Skeletal muscle cell (primary cell): ENCODE data around the gene ZNF106.

Experiments
- DNase-seq: peaks from one replicate; pipeline ENCODE4 v3.0.0-alpha.2; 2010; ENCODE audit warnings: low read depth
- H3K4me3 ChIP-seq: 2 replicates; pipeline ENCODE4 v1.5.1; 2011; ENCODE audit warnings: low read depth, mild to moderate bottlenecking, control low read depth, low read length, moderate library complexity

Gene ZNF106

GRCh38 chr15:42375252-42375651 is 115.7 kb downstream of the ZNF106 start:
- H3K4me3 ChIP-seq, result no peak overlapping the region
- no peak for DNase-seq

- H3K4me3 ChIP-seq, result no peak overlapping the region
- no peak for DNase-seq
Measured at GRCh38 chr15:42374810-42375209, 116.1 kb downstream of the ZNF106 start.

- H3K4me3 ChIP-seq, result no peak overlapping the region
- no peak for DNase-seq
Measured at GRCh38 chr15:42373936-42374335, 117.0 kb downstream of the ZNF106 start.

- DNase-seq, result no peak
- H3K4me3 ChIP-seq, result no peak overlapping the region
Measured at GRCh38 chr15:42373274-42373673, 117.7 kb downstream of the ZNF106 start.

GRCh38 chr15:42371096-42371495 is 119.8 kb downstream of the ZNF106 start:
- H3K4me3 ChIP-seq, result no peak overlapping the region
- DNase-seq, result no peak

- DNase-seq, result no peak
- no peak overlapping the region for H3K4me3 ChIP-seq
Measured at GRCh38 chr15:42368096-42368495, 122.8 kb downstream of the ZNF106 start.

- no peak overlapping the region for H3K4me3 ChIP-seq
- no peak for DNase-seq
Measured at GRCh38 chr15:42367041-42367440, 123.9 kb downstream of the ZNF106 start.

- no peak for DNase-seq
Measured at GRCh38 chr15:42365921-42366550, 124.9 kb downstream of the ZNF106 start.

GRCh38 chr15:42364529-42364928 is 126.4 kb downstream of the ZNF106 start:
- no peak for DNase-seq

More at GRCh38 chr15:42365921-42366550, 124.9 kb downstream of the ZNF106 start:
- H3K4me3 ChIP-seq, result no peak overlapping the region

GRCh38 chr15:42363942-42364341 is 127.0 kb downstream of the ZNF106 start:
- no peak overlapping the region for H3K4me3 ChIP-seq
- no peak for DNase-seq

More at GRCh38 chr15:42364529-42364928, 126.4 kb downstream of the ZNF106 start:
- no peak overlapping the region for H3K4me3 ChIP-seq

GRCh38 chr15:42363487-42363886 is 127.5 kb downstream of the ZNF106 start:
- no peak overlapping the region for H3K4me3 ChIP-seq
- no peak for DNase-seq
